PC-9 (cell line): ENCODE data around the gene SMARCE1. TPM values are rescaled to one million over a fixed set of nuclear protein-coding genes. Genes with fewer than 3 reads are reported as not detected.

Experiments used
- BruUV-seq: library from RNA; stranded (reverse); fragments of 400-500 nt; replicated peaks from 2 replicates; lab custom pipeline; 2021; lab: Mats Ljungman, UMichigan
- CTCF ChIA-PET: fragments of 300-600 bp; sonication (Branson Sonifier 250); formaldehyde crosslinking; loops from one replicate; lab custom pipeline; 2022; ENCODE audit warnings: antibody characterized with exemption; lab: Charles Lee
- POLR2A ChIA-PET: fragments of 300-600 bp; sonication (Branson Sonifier 250); formaldehyde crosslinking; loops from one replicate; lab custom pipeline; 2022; ENCODE audit warnings: antibody characterized with exemption; ENCODE audit not compliant: unreplicated experiment; lab: Charles Lee
- DNase-seq, 2 experiments: peaks; one replicate each; pipeline versions ENCODE4 v3.0.0 to v3.0.0-alpha.2; 2015 to 2022; ENCODE audit warnings: mixed read lengths in 1 of 2
- H2AFZ ChIP-seq: fragments of 200-600 bp; sonication (generic); 2 replicates; pipeline ENCODE4 v1.8.1; 2017; ENCODE audit warnings: antibody characterized with exemption
- H3F3A ChIP-seq: fragments of 200-600 bp; sonication (generic); 2 replicates; pipeline ENCODE4 v1.8.1; 2017; ENCODE audit warnings: antibody characterized with exemption, mild to moderate bottlenecking, low read depth; ENCODE audit not compliant: insufficient read depth
- H3K27ac ChIP-seq: fragments of 200-600 bp; sonication (generic); 2 replicates; pipeline ENCODE4 v1.6.1; 2016; ENCODE audit warnings: mixed run types
- H3K27me3 ChIP-seq: fragments of 200-600 bp; sonication (generic); 2 replicates; pipeline ENCODE4 v1.6.1; 2016; ENCODE audit warnings: low read depth, mixed run types; ENCODE audit not compliant: insufficient read depth
- H3K36me3 ChIP-seq: fragments of 200-600 bp; sonication (generic); 2 replicates; pipeline ENCODE4 v1.6.1; 2016; ENCODE audit warnings: low read depth, mixed run types
- H3K4me1 ChIP-seq: fragments of 200-600 bp; sonication (generic); replicated peaks from 2 replicates; pipeline ENCODE4 v1.6.1; 2016; ENCODE audit warnings: mixed run types; ENCODE audit not compliant: insufficient read depth
- H3K4me2 ChIP-seq: fragments of 200-600 bp; sonication (generic); 2 replicates; pipeline ENCODE4 v1.6.1; 2017; ENCODE audit warnings: mixed run types
- H3K4me3 ChIP-seq: fragments of 200-600 bp; sonication (generic); 2 replicates; pipeline ENCODE4 v1.6.1; 2016; ENCODE audit warnings: mixed run types
- H3K79me2 ChIP-seq: fragments of 200-600 bp; sonication (generic); 2 replicates; pipeline ENCODE4 v1.6.1; 2017; ENCODE audit warnings: low read depth, mixed run types
- H3K9me2 ChIP-seq: fragments of 200-600 bp; sonication (generic); 2 replicates; pipeline ENCODE4 v1.8.1; 2017; ENCODE audit warnings: mild to moderate bottlenecking; ENCODE audit not compliant: insufficient read depth
- H3K9me3 ChIP-seq: fragments of 200-600 bp; sonication (generic); 2 replicates; pipeline ENCODE4 v1.8.1; 2016; ENCODE audit warnings: low read depth; ENCODE audit not compliant: insufficient read depth
- H4K20me1 ChIP-seq: fragments of 200-600 bp; sonication (generic); 2 replicates; pipeline ENCODE4 v1.8.1; 2017; ENCODE audit not compliant: insufficient read depth
- EZH2 ChIP-seq: fragments of 200-600 bp; sonication (generic); IDR thresholded peaks from 2 replicates; pipeline ENCODE4 v1.8.0; 2017; ENCODE audit warnings: antibody characterized with exemption, low read depth
- intact Hi-C: fragments of 100-400 bp; cut with micrococcal nuclease; formaldehyde crosslinking; loops from one replicate; pipeline ENCODE4 v1.10.0; 2022; ENCODE audit not compliant: unreplicated experiment
- total RNA-seq: library from RNA; stranded (reverse); gene quantifications from 2 replicates; pipeline ENCODE4 v1.2.3, GENCODE V29; 2021
- TF ChIP-seq, protein P1 (sequence below): fragments of 200-600 bp; sonication (generic); conservative IDR thresholded peaks from 2 replicates; pipeline ENCODE4 v1.6.1; 2017; ENCODE audit warnings: mixed run types, antibody characterized with exemption, mild to moderate bottlenecking, moderate library complexity

SMARCE1 gene
- total RNA-seq, 1 experiment from 2014 or later: 90.8 TPM

DNA sequence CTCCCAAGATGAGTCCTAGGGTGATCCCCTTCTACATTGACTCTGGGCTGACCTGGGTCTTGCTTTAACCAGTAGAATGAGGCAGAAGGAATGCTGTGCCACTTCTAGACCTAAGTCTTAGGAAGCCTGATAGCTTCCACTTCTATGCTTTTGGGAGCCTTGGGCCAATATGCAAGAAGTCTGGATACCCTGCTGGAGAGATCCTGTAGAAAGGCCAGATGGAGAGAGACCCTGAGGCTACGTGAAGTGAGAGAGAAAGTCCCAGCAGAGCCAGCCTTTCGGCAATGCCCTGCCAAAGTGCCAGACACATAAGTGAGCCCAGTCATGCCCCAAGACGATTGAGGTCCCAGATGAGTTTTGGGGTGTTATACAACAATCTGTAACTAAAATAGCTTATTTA is 15.6 kb upstream of the SMARCE1 start:
- no peak overlapping the region for H3K27ac ChIP-seq
- ChIA-PET POLR2A (no interaction called here), CTCF (no interaction called here)
- H3K27me3 ChIP-seq: no peaks in the 10 kb centered on the region
- H3K4me1 ChIP-seq: no peaks in the 10 kb centered on the region
- intact Hi-C loops: no loop called here
- DNase-seq: no peak
- no peaks in the 10 kb centered on the region for H3F3A ChIP-seq
- BruUV-seq: no TSS peak
- no peaks in the 10 kb centered on the region for H3K9me2 ChIP-seq
- no peak overlapping the region for H3K4me3 ChIP-seq
- no peaks in the 10 kb centered on the region for H3K36me3 ChIP-seq
- no peak for TF ChIP-seq EZH2
- TF ChIP-seq, protein P1, sequence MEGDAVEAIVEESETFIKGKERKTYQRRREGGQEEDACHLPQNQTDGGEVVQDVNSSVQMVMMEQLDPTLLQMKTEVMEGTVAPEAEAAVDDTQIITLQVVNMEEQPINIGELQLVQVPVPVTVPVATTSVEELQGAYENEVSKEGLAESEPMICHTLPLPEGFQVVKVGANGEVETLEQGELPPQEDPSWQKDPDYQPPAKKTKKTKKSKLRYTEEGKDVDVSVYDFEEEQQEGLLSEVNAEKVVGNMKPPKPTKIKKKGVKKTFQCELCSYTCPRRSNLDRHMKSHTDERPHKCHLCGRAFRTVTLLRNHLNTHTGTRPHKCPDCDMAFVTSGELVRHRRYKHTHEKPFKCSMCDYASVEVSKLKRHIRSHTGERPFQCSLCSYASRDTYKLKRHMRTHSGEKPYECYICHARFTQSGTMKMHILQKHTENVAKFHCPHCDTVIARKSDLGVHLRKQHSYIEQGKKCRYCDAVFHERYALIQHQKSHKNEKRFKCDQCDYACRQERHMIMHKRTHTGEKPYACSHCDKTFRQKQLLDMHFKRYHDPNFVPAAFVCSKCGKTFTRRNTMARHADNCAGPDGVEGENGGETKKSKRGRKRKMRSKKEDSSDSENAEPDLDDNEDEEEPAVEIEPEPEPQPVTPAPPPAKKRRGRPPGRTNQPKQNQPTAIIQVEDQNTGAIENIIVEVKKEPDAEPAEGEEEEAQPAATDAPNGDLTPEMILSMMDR: no peak
- H2AFZ ChIP-seq: no peak overlapping the region; the same call in 1 of the 2 replicates
- no peaks in the 10 kb centered on the region for H3K9me3 ChIP-seq
- H3K4me2 ChIP-seq: no peak overlapping the region
- H3K79me2 ChIP-seq: no peaks in the 10 kb centered on the region
- H4K20me1 ChIP-seq: no peaks in the 10 kb centered on the region

DNA sequence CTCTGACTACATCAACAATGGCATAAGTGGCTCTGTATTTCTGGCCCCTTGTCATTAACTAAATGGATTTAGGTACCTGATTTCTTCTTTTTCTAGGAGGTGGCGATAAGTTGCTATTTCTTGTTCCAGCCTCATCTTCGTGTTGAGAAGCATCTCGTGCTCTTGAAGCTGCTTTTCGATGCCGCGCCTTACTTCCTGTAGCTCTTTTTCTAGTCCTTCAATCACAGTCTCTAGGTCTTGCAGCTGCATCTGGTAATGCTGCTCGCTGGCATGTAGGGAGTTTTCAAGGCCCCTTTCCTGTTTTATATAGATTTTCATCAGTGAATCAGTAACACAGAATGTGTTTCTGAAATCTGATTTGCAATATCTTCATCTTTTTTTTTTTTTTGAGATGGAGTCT is 12.3 kb upstream of the SMARCE1 start:
- POLR2A ChIA-PET: no interaction called here
- Histone ChIP-seq H3K4me2 (no peak overlapping the region), H3K4me3 (no peak overlapping the region), H3K36me3 (no peaks in the 10 kb centered on the region), H3K4me1 (no peaks in the 10 kb centered on the region), H3K79me2 (no peaks in the 10 kb centered on the region), H3K9me2 (no peaks in the 10 kb centered on the region), H3K27ac (no peak overlapping the region), H2AFZ (no peak overlapping the region), H3F3A (no peaks in the 10 kb centered on the region), H3K9me3 (no peaks in the 10 kb centered on the region), H3K27me3 (no peaks in the 10 kb centered on the region), H4K20me1 (no peaks in the 10 kb centered on the region)
- intact Hi-C loops: no loop called here
- CTCF ChIA-PET: no interaction called here
- no peak for DNase-seq
- no TSS peak for BruUV-seq
- no peak for TF ChIP-seq EZH2
- TF ChIP-seq, protein P1: no peak

DNA sequence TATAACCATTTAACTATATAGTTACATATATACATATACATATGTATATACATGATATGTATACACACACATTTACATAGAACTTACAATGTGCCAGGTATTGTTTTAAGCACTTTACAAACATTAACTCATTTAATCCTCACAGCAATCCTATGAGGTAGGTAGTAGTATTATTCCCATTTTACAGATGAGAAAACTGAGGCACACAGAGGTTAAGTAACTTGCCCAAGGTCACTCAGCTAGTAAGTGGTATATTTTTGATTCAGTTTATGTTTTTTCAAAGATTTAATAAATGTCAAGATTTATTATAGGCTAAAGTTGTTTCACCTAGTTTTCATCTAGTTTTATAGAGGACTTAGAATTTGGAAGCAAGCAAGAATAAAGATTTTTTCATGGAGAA is 10.8 kb upstream of the SMARCE1 start:
- H3K27me3 ChIP-seq: no peaks in the 10 kb centered on the region
- H3K4me2 ChIP-seq: no peak overlapping the region
- H3K9me2 ChIP-seq: no peaks in the 10 kb centered on the region
- no peaks in the 10 kb centered on the region for H3F3A ChIP-seq
- no peaks in the 10 kb centered on the region for H3K79me2 ChIP-seq
- no peaks in the 10 kb centered on the region for H3K4me1 ChIP-seq
- TF ChIP-seq, protein P1: no peak
- TF ChIP-seq EZH2: no peak
- H3K9me3 ChIP-seq: no peaks in the 10 kb centered on the region
- H3K4me3 ChIP-seq: no peak overlapping the region
- DNase-seq: no peak
- no peaks in the 10 kb centered on the region for H4K20me1 ChIP-seq
- no TSS peak for BruUV-seq
- no peak overlapping the region for H2AFZ ChIP-seq
- H3K27ac ChIP-seq: no peak overlapping the region
- ChIA-PET POLR2A (interaction anchor here (0.7 kb wide), 1 partner anchor 161 kb away, joined by 4 read pairs; no protein-coding TSS in a partner anchor), CTCF (no interaction called here)
- intact Hi-C loops: no loop called here
- H3K36me3 ChIP-seq: no peaks in the 10 kb centered on the region
